ENCODE measurements around the gene RBM39.

Gene RBM39

DNA sequence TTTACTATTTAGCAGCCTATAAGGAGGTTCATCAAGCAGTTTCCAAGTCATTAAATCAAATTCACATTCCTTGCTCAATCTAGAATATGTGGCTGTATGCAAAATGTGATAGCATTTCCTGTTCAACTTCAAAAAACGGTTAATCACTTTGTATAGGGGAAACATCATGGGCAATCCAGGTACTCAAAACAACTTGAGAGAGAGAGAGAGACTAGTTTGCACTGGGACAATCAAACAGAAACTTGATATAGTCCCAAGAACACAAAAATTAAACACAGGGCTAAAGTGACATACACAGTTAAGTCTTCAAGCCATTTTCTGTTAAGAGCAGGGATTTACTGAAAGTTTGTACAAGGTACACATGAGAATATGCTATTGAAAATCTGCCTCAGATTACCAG is 84.8 kb downstream of the RBM39 start:
- Histone ChIP-seq H3K9me3 (ENCODE audit: insufficient read depth, low read depth, low read length) (no peaks in the 10 kb centered on the region), H3K27ac (ENCODE audit: low read length) (no peak overlapping the region), H3K4me3 (ENCODE audit: low read length) (no peak overlapping the region), H3K9ac (ENCODE audit: low read depth, low read length) (no peak overlapping the region), H3K4me1 (ENCODE audit: insufficient read depth, low read length) (peaks cover 14% of the 10 kb centered on the region; the same call in 1 of the 2 replicates), H3K36me3 (ENCODE audit: insufficient read depth, low read depth, low read length) (peaks cover 50% of the 10 kb centered on the region), H3K27me3 (ENCODE audit: insufficient read depth, low read length) (no peaks in the 10 kb centered on the region)

DNA sequence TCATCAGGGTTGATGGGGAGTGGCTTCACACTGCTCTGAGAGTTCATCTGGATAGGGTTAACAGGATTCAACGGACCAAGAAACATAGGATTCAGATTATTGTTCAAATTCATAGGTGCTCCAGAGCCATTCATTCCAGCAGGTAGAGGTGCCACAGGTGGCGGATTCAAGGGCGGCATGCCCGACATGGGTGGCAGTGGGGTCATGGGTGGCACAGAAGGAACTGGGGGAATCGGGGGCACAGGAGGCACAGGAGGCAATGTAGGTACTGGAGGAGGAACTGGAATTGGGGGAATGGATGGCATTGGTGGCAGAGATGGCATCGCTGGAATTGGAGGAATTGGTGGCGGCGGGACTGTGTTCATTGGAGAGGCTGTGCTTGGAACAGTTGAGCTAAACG is 87.6 kb downstream of the RBM39 start:
- no peak overlapping the region for H3K4me3 ChIP-seq (ENCODE audit: low read length)
- H3K36me3 ChIP-seq (ENCODE audit: insufficient read depth, low read depth, low read length): peaks cover 74% of the 10 kb centered on the region

DNA sequence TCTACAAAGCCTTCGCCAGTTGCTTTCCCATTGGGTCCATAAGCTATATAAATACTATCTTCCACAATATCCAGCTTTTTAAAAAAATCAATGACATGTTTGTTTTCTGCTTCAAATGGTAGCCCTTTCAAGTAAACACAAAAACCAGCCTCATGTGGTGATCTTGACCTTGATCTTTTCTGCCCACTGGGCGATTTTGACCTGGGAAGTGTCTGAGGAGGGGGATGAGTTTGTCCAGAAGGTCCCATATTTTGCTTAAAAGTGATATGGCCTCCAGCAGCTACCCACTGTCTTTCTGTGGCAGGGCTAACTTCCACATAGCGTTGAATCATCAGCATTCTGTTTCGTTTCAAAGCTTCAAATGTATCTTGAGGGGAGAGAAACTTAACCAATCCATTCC is 88.2 kb downstream of the RBM39 start:
- Histone ChIP-seq H3K9ac (ENCODE audit: low read depth, low read length) (no peak overlapping the region), H3K9me3 (ENCODE audit: insufficient read depth, low read depth, low read length) (no peaks in the 10 kb centered on the region), H3K36me3 (ENCODE audit: insufficient read depth, low read depth, low read length) (peaks cover 74% of the 10 kb centered on the region), H3K27me3 (ENCODE audit: insufficient read depth, low read length) (no peaks in the 10 kb centered on the region), H3K27ac (ENCODE audit: low read length) (no peak overlapping the region), H3K4me3 (ENCODE audit: low read length) (no peak overlapping the region), H3K4me1 (ENCODE audit: insufficient read depth, low read length) (no peaks in the 10 kb centered on the region)

More for the DNA sequence above, 87.6 kb downstream of the RBM39 start:
- Histone ChIP-seq H3K9me3 (ENCODE audit: insufficient read depth, low read depth, low read length) (no peaks in the 10 kb centered on the region), H3K9ac (ENCODE audit: low read depth, low read length) (no peak overlapping the region), H3K27ac (ENCODE audit: low read length) (no peak overlapping the region), H3K27me3 (ENCODE audit: insufficient read depth, low read length) (no peaks in the 10 kb centered on the region), H3K4me1 (ENCODE audit: insufficient read depth, low read length) (no peaks in the 10 kb centered on the region)

All from iPS-20b (cell line).